ENCODE data around the gene TBC1D14.

TBC1D14 gene

DNA sequence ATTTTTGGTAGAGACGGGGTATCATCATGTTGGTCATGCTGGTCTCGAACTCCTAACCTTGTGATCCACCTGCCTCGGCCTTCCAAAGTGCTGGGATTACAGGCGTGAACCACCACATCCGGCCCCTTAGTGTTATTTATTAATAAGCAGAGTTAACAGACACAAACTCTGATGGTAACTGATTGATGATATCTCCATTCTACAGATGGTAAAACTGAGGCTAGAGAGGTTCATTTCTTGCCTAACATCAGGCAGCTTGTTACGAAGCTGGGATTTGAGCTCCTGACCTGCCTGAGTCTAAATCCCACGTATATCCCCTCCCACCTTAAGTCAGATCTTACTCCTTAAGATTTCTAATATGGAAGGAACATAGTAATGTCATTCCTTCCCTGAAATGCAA lies 36.9 kb downstream of the TBC1D14 start:
- DNase-seq (ENCODE audit: low read depth in 2 of 2, low spot score in 1 of 2): no peak

DNA sequence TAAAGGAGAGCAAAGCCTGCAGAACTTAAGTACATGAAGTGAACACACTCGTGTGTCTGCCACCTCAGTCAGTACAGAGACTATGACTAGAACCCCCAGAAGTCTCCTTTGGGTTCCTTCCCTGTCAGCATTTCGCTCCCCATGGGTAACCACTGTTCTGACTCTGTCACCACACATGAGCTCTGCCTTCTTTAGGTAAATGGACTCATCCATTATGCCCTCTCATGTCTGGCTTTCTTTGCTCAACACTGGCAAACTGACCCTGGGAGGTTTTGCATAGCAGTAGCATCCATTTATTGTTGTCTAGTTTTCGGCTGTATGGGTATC lies 38.5 kb downstream of the TBC1D14 start:
- no peak for DNase-seq (ENCODE audit: low read depth in 2 of 2, low spot score in 1 of 2)

DNA sequence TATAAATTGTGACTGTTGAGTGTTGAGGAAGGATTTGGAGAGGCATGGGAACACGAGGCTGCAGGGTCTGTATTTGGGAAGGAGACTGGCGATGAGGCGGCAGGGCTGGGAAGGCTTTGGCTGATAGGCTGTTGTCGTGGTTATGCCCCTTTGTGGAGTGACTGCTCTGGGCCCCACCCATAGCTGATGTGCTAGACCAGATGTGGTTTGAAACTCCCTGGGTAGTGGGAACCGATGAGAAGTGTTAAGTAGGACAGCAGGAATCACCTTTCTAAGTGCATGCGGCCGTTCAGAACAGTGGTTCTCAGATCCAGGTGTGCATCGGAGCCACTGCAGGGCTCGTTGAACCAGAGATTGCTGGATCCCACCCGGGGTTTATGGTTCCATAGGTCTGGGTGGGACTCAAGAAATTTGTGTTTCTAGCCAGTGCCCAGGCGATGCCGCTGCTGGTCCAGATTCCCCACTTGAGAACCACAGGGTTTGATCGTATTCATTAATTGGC lies 42.3 kb downstream of the TBC1D14 start:
- no peak for DNase-seq (ENCODE audit: low read depth in 2 of 2, low spot score in 1 of 2)

DNA sequence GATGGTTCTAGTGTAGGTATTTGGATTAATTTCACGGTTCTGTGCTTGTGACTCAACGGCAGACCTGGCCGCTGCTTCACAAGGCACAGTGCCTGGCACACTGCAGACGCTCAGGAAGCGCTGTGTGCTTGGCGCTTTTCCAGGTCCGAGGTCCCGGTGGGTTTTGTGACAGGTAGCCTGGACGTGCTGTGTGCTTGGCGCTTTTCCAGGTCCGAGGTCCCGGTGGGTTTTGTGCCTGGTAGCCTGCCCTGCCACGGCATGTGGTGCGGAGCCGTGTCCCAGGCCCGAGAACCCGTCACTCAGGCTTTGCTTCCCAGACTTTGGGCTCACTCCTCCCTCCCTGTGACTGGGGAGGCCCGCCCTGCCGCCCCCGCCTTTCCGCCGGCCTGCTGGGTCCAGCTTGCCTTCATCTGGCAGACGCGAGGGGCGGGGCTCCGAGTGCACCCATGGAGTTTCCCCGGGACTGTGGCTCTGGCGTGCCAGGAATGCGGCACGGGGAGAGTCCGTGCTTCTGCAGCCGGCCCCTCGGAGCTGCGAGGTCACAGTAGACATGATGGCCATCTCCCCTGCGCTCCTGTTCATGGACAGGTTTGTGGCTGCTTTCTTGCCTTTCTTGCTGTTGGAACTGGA lies 44.2 kb downstream of the TBC1D14 start:
- DNase-seq (ENCODE audit: low read depth in 2 of 2, low spot score in 1 of 2): no peak

DNA sequence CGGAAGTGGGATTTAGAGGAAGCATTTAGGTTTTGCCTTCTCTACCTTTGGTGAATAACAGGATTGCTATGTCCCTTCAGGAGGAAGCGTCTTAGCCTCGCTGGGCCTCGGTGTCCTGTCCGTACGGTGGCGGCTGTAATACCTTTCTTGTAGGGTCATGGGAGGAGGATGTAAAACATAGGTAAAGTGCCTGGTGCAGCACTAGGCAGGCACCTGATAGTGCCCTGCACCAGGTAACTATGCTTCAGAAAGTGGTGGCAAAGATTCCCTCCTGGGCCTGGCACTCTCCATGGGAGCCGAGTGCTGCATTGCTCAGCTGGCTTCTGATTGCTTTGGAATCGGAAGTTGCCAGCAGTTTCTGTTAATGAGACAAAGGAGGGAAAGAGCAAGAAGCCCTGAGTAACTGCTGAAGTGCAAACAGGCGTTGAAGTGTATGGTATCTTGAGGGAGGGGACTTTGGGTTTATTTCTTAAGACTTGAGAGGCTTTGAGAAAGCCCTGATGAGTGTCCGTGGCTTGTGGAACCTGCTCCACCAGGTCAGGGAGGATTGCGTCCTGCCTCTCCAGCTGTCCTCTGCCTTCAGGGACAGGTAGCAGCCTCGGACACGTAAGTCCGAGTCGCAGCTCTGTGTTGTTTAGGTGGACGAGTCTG lies 45.8 kb downstream of the TBC1D14 start:
- no peak for DNase-seq (ENCODE audit: low read depth in 2 of 2, low spot score in 1 of 2)

DNA sequence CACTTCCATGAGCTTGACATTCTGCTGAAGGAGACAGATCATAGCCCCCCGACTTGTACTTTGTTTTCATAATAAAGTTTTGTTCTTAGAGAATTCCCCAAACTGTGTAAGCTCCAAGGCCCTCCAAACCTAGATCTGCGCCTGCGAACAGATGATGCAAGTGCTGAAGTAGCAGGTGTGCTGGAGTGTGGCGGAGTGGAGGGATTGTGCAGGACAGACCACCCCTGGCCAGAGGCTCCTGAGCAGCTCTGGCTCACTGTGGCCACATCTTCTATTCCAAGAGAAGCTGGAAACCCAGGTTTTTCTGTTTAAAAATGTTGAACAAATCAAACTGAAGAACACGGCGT lies 46.4 kb downstream of the TBC1D14 start:
- no peak for DNase-seq (ENCODE audit: low read depth in 2 of 2, low spot score in 1 of 2)

DNA sequence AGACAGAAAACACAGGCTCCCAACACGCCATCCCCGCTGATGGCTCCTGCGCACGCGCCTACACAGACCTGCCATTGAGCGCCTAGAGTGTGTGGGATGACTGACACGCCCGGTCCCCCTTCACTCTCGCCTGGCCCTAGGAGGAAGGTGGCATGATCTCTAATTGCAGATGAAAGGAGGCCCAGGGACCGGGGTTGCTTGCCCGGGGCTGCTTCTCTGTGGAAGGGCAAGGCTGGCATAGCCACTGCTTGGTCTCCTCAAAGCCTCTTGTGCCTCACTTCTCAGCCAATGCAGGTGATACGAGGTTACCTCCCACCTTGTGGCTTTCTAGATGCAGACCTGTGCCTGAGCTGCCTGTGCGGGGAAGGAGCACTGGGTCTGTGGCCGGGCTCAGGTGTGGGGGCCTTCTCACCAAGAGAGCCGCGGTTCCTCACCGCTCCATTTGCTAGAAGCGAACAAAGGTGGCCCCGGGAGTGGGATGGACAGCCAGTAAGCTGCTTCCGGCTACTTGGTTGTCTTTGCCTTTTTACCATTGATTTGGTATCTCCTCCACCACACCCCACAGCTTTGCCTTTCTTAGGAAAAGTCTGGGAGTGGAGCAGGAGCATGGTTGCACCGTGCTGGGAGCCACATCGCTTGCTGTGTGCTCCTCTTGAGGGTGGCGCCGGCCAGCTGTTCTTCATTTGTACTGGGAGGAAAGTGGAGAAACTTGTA lies 47.0 kb downstream of the TBC1D14 start:
- no peak for DNase-seq (ENCODE audit: low read depth in 2 of 2, low spot score in 1 of 2)

DNA sequence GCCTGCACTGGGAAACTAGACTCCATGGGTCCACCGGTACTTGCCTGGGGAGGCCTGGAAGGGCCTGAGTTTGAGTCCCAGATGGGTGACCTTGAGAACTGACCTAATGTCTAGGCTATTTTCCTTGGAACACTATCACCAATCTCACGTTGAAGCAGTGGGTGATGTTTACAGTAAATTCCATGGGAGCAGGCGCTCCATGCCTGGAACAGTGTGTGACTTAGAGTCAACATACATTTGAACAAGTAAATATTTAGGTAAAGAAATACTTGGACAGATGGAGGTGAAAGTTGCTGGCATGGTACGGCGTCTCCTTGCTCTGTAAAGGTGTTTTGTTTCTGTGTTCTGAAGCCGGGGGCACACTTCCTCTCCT lies 47.5 kb downstream of the TBC1D14 start:
- no peak for DNase-seq (ENCODE audit: low read depth in 2 of 2, low spot score in 1 of 2)

DNA sequence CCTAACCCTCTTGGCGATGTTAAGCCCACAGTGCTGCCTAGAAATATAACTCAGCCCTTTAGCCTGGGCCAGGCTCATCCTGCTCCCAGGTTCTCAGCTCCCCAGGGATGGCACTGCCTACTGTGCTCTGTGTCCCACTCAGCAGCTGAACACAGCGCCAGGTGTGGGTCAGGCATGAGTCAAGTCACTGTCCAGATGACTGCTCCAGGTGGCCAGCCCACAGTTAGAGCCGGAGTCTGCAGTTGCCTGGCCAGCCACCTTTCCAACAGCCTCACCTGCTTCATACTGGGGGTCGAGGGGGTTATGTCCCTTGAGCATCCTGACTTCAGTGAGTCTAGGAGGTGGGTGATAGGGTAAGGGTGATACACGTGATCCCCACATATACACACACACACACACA lies 48.4 kb downstream of the TBC1D14 start:
- DNase-seq (ENCODE audit: low read depth in 2 of 2, low spot score in 1 of 2): no peak

DNA sequence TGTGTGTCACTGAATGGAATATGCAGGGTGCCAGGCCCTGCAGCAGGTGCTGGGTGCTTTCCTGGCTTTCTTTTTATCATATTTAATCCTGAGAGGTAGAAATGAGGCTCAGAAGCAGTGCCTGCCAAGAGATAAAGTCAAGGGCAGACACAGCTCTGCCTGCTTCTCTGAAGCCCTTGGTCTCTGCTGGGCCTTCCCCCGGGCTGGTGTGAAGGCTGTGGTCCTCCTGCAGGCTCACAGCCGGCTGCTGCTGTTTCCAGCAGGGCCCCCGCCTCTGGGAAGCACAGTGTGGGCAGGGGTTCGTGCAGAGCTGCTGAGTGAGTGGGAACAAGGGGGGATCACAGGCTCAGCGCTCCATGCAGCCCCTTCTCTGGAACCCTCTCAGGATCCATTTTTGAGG lies 49.6 kb downstream of the TBC1D14 start:
- no peak for DNase-seq (ENCODE audit: low read depth in 2 of 2, low spot score in 1 of 2)

DNA sequence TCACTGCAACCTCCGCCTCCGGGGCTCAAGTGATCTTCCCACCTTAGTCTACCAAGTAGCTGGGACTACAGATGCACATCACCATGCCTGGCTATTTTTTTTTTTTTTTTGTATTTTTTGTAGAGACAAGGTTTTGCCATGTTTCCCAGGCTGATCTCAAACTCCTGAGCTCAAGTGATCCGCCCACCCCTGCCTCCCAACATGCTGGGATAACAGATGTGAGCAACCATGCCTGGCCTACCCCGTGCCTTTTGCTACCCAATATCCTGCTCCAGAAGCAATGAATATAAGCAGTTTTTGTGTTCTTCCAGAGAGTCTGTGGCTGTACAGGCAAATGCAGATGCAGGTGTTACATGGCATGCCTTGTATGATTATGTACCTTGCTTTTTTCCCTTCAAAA lies 50.5 kb downstream of the TBC1D14 start:
- DNase-seq (ENCODE audit: low read depth in 2 of 2, low spot score in 1 of 2): no peak

DNA sequence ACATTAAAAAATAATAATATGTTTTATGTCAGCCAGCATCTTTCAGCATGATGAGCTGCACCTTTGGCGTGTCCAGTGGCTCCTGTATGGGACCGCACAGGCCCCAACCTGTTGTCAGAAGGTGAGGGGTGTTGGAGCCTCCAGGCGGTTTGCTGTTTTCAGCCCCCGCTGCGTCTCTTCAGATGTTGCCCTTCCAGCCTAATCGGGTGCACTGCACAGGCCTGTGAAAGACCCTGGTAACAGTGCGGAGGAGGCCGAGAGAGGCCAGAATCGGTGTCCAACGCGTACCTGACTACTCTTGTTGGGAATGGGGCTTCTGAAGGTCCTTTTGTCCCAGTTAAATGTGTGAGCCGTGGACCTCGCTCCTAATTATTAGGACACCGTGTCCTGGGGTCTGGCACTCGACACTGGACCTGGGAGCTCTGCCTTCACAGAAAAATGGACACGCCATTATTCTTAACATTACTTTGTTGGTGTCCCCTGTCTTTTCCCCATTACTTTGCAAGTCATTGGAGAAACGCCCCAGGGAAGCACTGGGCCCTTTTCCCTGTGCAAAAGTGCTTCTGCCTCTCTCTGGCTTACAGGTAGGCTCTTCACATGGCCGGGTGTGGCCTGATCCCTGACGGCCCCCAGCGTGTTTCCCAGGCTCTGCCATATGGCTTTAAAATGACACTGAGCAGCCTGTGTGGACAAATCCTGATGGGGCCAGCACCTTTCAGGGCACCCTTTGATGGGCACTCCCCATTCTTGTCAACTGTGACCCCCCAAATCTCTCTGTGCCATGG lies 51.2 kb downstream of the TBC1D14 start:
- DNase-seq (ENCODE audit: low read depth in 2 of 2, low spot score in 1 of 2): no peak

DNA sequence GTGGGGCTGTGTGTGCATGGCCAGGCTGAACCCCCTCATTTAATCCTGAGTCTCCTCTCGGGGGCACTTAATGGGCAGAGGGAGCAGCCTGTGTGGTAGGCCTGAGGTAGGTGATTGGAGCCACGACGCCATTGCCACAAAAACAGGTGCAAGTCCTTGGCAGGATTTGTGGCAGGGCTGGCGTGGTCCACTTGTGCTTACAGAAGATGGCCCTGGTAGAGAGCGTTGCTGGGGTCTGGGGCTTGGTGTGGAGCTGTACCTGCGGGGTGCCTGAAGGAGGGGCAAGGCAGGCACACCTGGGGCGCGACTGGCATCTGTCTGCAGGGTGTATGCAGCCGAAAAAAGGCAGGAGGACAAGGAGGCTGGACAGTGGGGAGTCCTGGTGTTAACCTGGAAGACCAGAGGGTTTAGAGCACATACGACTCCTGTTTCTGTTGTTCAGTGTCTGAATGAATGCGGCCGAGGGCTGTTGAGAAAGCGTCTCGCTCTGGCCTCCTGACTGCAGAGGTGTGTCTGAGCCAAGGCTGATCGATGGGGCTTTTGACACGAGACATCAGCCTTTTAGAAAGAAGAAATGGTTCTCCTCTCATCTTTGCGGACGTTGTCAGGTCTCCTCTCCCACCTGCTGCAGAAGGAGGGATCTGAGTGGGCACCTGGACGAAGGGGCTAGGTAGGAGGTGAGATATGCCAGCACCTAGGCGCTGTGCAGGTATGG lies 52.0 kb downstream of the TBC1D14 start:
- DNase-seq (ENCODE audit: low read depth in 2 of 2, low spot score in 1 of 2): no peak

DNA sequence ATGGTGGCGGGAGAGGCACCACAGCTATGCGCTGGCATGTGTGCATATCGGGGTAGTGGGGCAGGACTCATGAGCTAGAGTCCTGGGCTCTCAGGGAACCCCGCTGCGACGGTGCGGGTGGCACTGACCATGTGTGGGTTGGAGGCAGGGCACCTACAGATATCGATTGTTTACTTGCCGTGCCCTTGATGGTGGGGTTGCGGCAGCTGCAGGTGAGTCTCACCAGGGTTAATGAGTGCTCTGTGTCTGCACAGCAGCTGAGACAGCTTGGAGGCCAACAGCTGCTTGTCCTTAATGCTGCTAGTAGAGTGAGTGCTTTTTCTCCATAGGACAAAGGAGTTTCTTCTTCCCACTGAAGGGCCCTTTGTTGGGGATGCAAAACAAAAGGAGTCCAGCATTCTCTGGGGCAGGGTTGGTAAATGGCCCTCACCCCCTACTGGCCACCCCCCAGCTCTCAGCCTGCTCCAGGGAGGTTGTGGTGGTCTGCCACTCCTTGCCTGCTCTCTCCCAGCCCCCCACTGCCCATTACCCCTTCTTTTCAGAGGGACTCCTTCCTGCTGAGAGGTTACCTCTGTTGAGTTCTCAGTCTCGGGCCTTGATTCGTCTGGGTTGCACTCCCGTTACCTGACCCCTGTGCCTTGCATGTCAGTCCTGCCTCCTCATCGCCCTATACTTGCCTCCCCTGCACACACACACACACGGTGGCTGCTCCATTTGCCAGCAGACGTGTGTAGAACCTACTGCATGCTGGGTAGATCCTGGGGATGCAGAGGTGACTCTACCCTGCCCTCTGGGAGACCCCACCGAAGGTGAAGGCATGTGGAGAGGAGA lies 52.8 kb downstream of the TBC1D14 start:
- no peak for DNase-seq (ENCODE audit: low read depth in 2 of 2, low spot score in 1 of 2)

DNA sequence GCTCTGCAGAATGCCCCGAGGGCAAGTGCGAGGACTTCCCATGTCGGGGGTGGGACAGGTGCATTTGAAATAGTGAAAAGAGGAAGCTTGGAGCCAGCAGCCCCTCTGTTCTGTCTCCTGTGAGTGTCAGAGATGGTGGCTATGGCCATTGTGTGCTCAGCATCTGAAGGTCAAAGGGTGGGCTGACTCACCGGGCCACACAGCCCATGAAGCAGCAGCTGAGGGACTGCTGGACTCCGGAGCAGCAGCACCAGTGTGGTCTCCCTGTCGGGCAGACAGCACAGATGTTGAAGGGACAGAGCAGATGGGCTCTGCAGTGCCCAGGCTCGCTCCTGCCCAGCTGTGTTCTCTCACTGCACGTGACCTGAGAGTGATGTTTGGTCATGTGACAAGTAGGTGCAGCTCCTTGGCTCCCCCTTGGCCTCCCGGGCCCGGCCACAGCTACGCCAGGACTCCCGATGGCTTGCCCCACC lies 53.5 kb downstream of the TBC1D14 start:
- DNase-seq (ENCODE audit: low read depth in 2 of 2, low spot score in 1 of 2): no peak

DNA sequence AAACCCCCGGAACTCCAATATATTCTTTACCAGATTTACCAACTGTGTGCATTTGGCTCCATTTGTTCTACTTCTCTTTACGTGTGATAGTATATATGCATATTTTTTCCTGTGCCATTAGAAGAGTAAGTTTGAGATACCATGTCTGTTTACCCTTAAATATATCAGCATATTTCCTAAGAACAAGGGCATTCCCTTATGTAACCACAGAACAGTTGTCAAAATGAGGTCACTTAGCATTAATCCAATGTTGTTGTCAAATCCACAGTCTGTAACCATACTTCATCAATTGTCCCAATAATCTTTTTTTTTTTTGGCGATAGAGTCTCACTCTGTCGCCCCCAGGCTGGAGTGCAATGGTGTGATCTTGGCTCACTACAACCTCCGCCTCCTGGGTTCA lies 55.2 kb downstream of the TBC1D14 start:
- DNase-seq (ENCODE audit: low read depth in 2 of 2, low spot score in 1 of 2): no peak

DNA sequence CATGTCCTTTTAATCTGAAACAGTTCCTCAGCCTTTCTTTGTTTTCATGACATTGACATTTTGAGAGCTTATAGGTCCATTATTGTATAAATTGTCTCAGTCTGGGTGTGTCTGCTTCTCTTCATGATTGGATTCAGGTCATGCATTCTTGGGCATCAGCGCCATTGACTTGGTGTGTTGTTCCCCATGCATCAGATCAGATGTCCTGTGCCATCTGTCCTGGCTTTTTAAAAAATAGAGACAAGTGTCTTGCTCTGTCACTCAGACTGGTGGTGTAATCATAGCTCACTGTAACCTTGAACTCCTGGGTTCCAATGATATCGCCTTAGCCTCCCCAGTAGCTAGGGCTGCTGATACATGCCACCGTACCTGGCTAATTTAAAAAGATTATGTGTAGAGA lies 55.7 kb downstream of the TBC1D14 start:
- DNase-seq (ENCODE audit: low read depth in 2 of 2, low spot score in 1 of 2): no peak

DNA sequence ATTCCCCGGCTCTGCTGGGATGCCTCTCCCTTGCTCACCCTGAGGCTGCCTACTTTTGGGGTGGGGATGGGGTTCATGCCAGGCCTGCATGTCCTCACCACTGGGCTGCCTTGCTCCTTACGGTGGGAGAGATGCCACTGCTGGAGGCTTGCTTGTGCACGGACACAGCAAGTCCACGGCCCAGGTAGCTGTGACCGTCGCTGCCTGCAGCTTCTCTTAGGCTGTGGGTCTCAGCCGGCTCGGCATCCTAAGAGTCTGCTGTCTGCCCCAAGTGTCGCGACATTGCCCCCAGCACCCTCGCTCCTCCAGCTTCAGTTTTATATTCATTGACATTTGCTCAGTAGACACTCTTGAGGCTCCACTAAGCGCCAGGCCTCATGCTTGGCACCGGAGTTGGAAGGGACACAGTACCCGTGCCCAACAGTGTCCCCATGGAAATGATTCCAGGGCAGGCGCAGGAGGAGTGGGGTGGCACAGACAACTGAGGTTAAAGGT lies 58.3 kb downstream of the TBC1D14 start:
- no peak for DNase-seq (ENCODE audit: low read depth in 2 of 2, low spot score in 1 of 2)

DNA sequence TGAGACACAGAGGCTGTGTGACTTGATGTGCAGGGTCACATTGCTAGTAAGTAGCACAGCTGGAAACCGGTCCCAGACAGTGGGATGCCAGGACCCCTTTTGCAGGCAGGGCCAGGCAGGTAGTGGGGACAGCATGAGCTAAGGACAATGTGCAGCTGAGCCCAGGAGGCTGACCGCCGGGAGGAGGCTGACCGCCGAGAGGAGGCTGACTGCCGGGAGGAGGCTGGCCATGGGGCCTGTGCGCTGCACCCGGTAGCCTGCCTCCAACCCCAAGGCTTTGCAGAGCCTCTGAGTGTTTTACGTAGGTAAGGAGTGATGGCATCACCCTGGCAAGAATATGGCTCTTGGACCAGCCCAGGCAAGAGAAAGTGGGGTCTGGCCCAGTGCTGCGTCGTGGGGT lies 58.9 kb downstream of the TBC1D14 start:
- no peak for DNase-seq (ENCODE audit: low read depth in 2 of 2, low spot score in 1 of 2)
